Body of pancreas (tissue), 4 donors: ENCODE measurements around the gene PTPRN2. TPM values are rescaled to one million over a fixed set of nuclear protein-coding genes. Genes with fewer than 3 reads are reported as not detected.
A peak's percentile ranks its signal among the peaks of the same experiment; 100 is the strongest.

Experiments
- ATAC-seq: fragments of 150-250 bp; one replicate; pipeline ENCODE4 v1.9.1; 2016
- DNase-seq, 4 donors: peaks; one replicate each; pipeline ENCODE4 v3.0.0-alpha.2; 2019
- H3K27ac ChIP-seq, 4 donors: fragments of 200-600 bp; sonication (generic); 1 replicate in 3 of 4; 2 replicates in 1 of 4; pipeline versions ENCODE4 v1.5.1 to v1.6.1; 2016 to 2019; ENCODE audit warnings: mild to moderate bottlenecking in 1 of 4, mixed read lengths in 1 of 4, moderate library complexity in 1 of 4
- H3K27me3 ChIP-seq, 2 donors: fragments of 200-600 bp; sonication (generic); one replicate each; pipeline ENCODE4 v1.6.0; 2016; ENCODE audit warnings: mild to moderate bottlenecking in 1 of 2
- H3K36me3 ChIP-seq, 2 donors: fragments of 200-600 bp; sonication (generic); replicated peaks in 1 of 2; 2 replicates each; pipeline ENCODE4 v1.5.1; 2016; ENCODE audit warnings: low read depth in 2 of 2; ENCODE audit not compliant: insufficient read depth in 1 of 2
- H3K4me1 ChIP-seq: fragments of 200-600 bp; sonication (generic); one replicate; pipeline ENCODE4 v1.6.0; 2016
- H3K4me3 ChIP-seq, 2 donors: fragments of 200-600 bp; sonication (generic); 1 replicate in 1 of 2; 2 replicates in 1 of 2; pipeline ENCODE4 v1.5.1; 2016 to 2019
- H3K9me3 ChIP-seq, 3 donors: fragments of 200-600 bp; sonication (generic); 1 replicate in 2 of 3; 2 replicates in 1 of 3; pipeline ENCODE4 v1.5.1; 2016
- POLR2A ChIP-seq, 3 donors: fragments of 450-650 bp; IDR thresholded peaks; one replicate each; pipeline ENCODE4 v1.6.1; 2016; ENCODE audit warnings: antibody characterized with exemption in 3 of 3, mild to moderate bottlenecking in 2 of 3
- WGBS, 2 donors: methylation state at CpG; one replicate each; pipeline ENCODE4 v1.1.5; 2017; 5-methylcytosine and 5-hydroxymethylcytosine counted together
- intact Hi-C: fragments of 100-400 bp; cut with DNase I; formaldehyde crosslinking; loops from one replicate; pipeline ENCODE4 v1.15.1; 2023
- total RNA-seq, 2 donors: library from RNA; depleted of rRNA; stranded (reverse); fragments of >200 nt; gene quantifications; one replicate each; pipeline ENCODE4 v1.1.0, GENCODE V29; 2016
- TF ChIP-seq, protein P1 (sequence below), 7 experiments: fragments of 450-650 bp in 4 of 7; fragments of 200-600 bp in 3 of 7; sonication (generic) in 3 of 7; IDR thresholded peaks; one replicate each; pipeline ENCODE4 v1.5.1; 2016 to 2019; ENCODE audit warnings: antibody characterized with exemption in 7 of 7

The PTPRN2 gene
- total RNA-seq, 2 donors from 2014 or later: 31.6 to 76.1 TPM

DNA sequence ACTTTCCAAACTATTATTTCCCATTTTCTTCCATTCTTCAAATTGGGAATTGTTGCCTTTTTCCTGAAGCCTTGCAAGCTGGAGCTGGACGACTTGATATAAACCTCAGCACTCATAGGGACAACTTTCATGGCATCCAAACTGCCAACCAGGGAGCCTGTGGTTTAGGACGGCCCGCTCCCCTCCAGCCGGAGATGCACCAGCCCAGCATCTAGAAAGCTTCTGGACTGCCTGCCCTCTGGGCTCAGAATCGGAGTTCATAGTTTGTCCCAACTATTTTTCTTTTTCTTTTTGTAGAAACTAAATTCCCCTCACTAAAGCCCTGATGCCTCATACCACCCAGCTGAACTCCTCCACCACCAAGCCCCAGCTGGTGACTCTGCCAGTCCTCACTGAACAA is 1050.6 kb downstream of the PTPRN2 start:
- Histone ChIP-seq H3K4me3 (no peak overlapping the region), H3K4me1 (no peaks in the 10 kb centered on the region), H3K27ac (no peak overlapping the region), H3K36me3 (no peaks in the 10 kb centered on the region), H3K9me3 (no peaks in the 10 kb centered on the region), H3K27me3 (no peaks in the 10 kb centered on the region)
- TF ChIP-seq POLR2A (IDR thresholded peaks at IDR 0.05): no peak
- TF ChIP-seq, protein P1, sequence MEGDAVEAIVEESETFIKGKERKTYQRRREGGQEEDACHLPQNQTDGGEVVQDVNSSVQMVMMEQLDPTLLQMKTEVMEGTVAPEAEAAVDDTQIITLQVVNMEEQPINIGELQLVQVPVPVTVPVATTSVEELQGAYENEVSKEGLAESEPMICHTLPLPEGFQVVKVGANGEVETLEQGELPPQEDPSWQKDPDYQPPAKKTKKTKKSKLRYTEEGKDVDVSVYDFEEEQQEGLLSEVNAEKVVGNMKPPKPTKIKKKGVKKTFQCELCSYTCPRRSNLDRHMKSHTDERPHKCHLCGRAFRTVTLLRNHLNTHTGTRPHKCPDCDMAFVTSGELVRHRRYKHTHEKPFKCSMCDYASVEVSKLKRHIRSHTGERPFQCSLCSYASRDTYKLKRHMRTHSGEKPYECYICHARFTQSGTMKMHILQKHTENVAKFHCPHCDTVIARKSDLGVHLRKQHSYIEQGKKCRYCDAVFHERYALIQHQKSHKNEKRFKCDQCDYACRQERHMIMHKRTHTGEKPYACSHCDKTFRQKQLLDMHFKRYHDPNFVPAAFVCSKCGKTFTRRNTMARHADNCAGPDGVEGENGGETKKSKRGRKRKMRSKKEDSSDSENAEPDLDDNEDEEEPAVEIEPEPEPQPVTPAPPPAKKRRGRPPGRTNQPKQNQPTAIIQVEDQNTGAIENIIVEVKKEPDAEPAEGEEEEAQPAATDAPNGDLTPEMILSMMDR (IDR thresholded peaks at IDR 0.05): no peak
- intact Hi-C loops: no loop called here
- WGBS, 2 donors: 91% methylated on average over 5 of the region's 5 CpGs
- no peak for ATAC-seq
- peak in 1 of 4 donors; percentile 2 for DNase-seq

DNA sequence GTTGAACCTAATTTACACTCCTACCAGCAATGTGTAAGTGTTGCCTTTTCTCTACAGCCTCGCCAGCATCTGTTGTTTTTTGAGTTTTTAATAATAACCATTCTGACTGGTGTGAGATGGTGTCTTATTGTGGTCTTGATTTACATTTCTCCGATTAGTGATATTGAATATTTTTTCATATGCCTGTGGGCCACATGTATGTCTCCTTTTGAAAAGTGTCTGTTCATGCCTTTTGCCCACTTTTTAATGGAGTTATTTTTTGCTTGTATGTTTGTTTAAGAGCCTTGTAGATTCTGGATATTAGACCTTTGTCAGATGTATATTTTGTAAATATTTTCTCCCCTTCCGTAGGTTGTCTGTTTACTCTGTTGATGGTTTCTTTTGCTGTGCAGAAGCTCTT is 1055.6 kb downstream of the PTPRN2 start:
- TF ChIP-seq POLR2A (IDR thresholded peaks at IDR 0.05): no peak
- TF ChIP-seq, protein P1 (IDR thresholded peaks at IDR 0.05): no peak
- Histone ChIP-seq H3K27ac (no peak overlapping the region), H3K36me3 (no peaks in the 10 kb centered on the region), H3K9me3 (peaks cover 0 to 11% (median 0%) of the 10 kb centered on the region in 3 donors), H3K27me3 (no peaks in the 10 kb centered on the region), H3K4me3 (no peak overlapping the region), H3K4me1 (no peaks in the 10 kb centered on the region)
- intact Hi-C loops: no loop called here
- 88 to 91% methylated on average over 3 of the region's 3 CpGs for WGBS, 2 donors
- ATAC-seq: no peak
- no peak for DNase-seq

DNA sequence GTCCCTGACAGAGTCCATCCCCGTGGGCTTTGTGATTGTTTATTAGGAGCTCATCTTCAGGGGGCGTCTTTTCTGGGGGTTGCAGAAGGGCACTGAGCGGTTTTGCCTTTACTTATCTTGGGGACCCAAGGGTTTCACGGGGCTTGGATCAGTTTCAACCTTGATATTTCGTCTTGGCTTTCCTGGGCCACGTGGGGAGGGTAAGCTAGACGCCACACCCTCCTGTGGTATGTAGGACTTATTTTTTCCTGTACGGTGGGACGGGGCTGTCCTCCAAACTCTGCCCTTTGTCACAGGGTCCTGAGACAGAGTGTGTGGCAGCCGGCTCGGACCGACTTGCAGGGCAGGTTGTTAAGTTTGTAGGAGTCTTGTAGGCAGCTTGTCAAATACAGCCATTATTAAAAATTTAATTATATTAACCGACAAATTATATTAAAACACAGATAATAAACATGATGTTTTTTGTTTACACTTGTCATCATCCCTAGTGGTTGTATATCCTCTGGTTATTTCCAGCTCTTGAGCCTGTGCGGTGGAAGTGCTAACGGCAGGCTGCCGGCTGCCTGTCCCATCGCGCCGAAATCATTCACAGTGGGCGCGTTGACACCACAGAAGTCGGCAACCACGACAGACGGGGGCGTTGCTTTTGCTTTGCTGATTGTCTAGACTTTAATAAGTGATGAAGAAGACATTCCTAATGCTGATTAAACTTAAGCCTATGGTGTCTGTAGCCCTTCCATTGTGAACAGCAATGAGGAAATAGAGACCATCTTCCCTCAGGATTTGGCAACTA is 1057.7 kb downstream of the PTPRN2 start:
- Histone ChIP-seq H3K4me1 (no peaks in the 10 kb centered on the region), H3K4me3 (no peak overlapping the region), H3K27me3 (no peaks in the 10 kb centered on the region), H3K27ac (no peak overlapping the region), H3K36me3 (no peaks in the 10 kb centered on the region), H3K9me3 (peaks cover 0 to 11% (median 0%) of the 10 kb centered on the region in 3 donors)
- WGBS, 2 donors: 60 to 71% methylated on average over 25 of the region's 25 CpGs
- no peak for ATAC-seq
- DNase-seq: peak in 1 of 4 donors; percentile 0
- intact Hi-C loops: no loop called here
- TF ChIP-seq, protein P1 (IDR thresholded peaks at IDR 0.05): no peak
- TF ChIP-seq POLR2A (IDR thresholded peaks at IDR 0.05): no peak

DNA sequence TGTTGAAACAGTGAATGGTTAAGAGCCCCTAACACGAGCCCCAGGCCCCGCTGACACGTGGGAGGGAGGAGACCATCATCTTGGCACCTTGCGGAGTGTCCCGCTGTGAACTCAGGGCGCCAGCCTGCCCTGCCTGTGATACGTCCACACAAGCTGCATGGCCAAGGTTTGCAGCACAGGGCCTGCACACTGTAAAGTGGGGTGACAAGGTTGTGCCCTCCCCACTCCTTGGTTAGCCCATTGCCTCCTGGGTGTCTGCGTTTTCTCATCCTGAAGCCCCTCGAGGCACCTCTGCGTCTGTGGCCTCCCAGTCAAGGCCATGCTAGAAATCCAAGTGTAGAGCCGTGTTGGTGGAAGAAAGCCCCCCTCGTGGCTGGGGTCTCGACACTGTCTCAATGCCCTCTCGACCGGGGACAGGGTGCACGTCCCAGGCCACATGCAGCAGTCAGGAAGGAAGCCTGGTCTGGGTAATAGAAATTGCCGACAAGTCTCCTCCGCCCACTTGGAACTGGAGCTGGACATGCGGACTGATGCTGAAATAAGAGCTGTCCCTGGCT is 1058.8 kb downstream of the PTPRN2 start:
- intact Hi-C loops: no loop called here
- no peak for TF ChIP-seq POLR2A (IDR thresholded peaks at IDR 0.05)
- TF ChIP-seq, protein P1 (IDR thresholded peaks at IDR 0.05): no peak
- ATAC-seq (no peak), DNase-seq (peak in 1 of 4 donors; percentile 2)
- peaks cover 0 to 11% (median 0%) of the 10 kb centered on the region in 3 donors for H3K9me3 ChIP-seq
- no peaks in the 10 kb centered on the region for H3K36me3 ChIP-seq
- H3K27ac ChIP-seq: no peak overlapping the region
- H3K27me3 ChIP-seq: no peaks in the 10 kb centered on the region
- H3K4me3 ChIP-seq: no peak overlapping the region
- no peaks in the 10 kb centered on the region for H3K4me1 ChIP-seq
- 55 to 72% methylated on average over 9 to 19 of the region's 19 CpGs for WGBS, 2 donors
